ENCODE data around the gene GIMAP2. TPM values are rescaled to one million over a fixed set of nuclear protein-coding genes. Genes with fewer than 3 reads are reported as not detected.
A peak's percentile ranks its signal among the peaks of the same experiment; 100 is the strongest.
"Not testable (repeated sequence)": the region's sequence is repeated elsewhere in the genome, so short reads cannot be mapped to it uniquely, and the experiment has no call there.

GIMAP2 gene
- total RNA-seq, 4 donors from 2014 or later = 2.2 to 6.7 (median 3.2) TPM

DNA sequence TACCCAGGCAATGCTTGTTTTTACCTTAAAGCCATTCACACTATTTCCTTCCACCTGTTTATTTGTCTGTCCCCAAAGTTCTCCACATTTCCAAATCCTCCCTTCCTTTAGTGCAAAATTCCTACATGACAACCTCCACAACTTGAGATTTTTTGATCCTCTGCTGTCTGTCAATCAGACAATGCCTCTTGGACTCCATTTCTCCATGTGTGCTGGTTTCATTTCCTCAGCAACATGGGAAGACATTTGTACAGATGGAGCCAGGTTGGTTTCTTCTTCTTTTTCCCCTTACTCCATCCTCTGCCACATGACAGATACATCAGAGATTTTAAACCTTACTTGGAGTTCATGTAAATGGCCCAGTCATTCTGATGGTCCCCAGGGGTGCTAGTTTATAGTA, 19.1 kb upstream of the GIMAP2 start:
- no peak overlapping the region for H3K27ac ChIP-seq
- H3K27me3 ChIP-seq = no peaks in the 10 kb centered on the region
- H3K4me1 ChIP-seq = no peaks in the 10 kb centered on the region
- ATAC-seq = no peak
- no peak for TF ChIP-seq POLR2A (IDR thresholded peaks at IDR 0.05)
- no peak for TF ChIP-seq CTCF (IDR thresholded peaks at IDR 0.05 in 4 of 5, conservative IDR thresholded peaks at IDR 0.05 in 1 of 5)
- H3K4me3 ChIP-seq = no peak overlapping the region
- in situ Hi-C loops (cut with MboI; ENCODE audit: low sequenced_read_pairs in 4 of 4) (no loop called here), intact Hi-C loops (cut with DNase I; ENCODE audit: low total_unique reads) (no loop called here)
- no peak for DNase-seq
- H3K9me3 ChIP-seq = no peaks in the 10 kb centered on the region
- H3K36me3 ChIP-seq = no peaks in the 10 kb centered on the region

DNA sequence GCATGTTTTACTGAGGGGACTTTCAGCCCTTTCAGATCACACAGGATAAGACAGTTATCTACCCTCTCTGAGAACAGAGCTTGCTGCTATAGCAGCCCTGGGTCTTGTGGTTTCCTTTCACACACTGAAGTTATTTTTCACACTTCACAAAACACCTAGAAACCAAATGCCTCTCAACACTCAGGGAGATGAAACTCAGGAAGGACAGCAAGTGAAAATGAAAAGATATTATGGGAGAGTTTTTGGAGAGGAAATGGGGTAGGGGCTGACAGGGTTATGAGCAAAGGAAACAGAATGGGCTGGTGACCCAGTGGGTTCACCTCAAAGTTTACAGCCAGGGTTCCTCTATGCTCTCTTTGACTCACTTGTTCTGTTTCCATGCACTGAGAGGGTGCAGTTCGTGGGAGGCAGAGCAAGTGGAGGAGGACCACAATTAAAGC, 17.0 kb upstream of the GIMAP2 start:
- Histone ChIP-seq H3K27ac (no peak overlapping the region), H3K4me3 (no peak overlapping the region), H3K36me3 (no peaks in the 10 kb centered on the region), H3K4me1 (no peaks in the 10 kb centered on the region), H3K9me3 (no peaks in the 10 kb centered on the region), H3K27me3 (no peaks in the 10 kb centered on the region)
- no peak for TF ChIP-seq POLR2A (IDR thresholded peaks at IDR 0.05)
- TF ChIP-seq CTCF (IDR thresholded peaks at IDR 0.05 in 4 of 5, conservative IDR thresholded peaks at IDR 0.05 in 1 of 5) = no peak
- in situ Hi-C loops (cut with MboI; ENCODE audit: low sequenced_read_pairs in 4 of 4) = no loop called here
- no peak for DNase-seq
- no peak for ATAC-seq
- intact Hi-C loops (cut with DNase I; ENCODE audit: low total_unique reads) = no loop called here

- H3K4me3 ChIP-seq = no peak overlapping the region
- in situ Hi-C loops (cut with MboI; ENCODE audit: low sequenced_read_pairs in 4 of 4) (no loop called here), intact Hi-C loops (cut with DNase I; ENCODE audit: low total_unique reads) (no loop called here)
- ATAC-seq = no peak
- H3K4me1 ChIP-seq = no peaks in the 10 kb centered on the region
- TF ChIP-seq CTCF (IDR thresholded peaks at IDR 0.05 in 4 of 5, conservative IDR thresholded peaks at IDR 0.05 in 1 of 5) (no peak), POLR2A (IDR thresholded peaks at IDR 0.05) (no peak)
- no peaks in the 10 kb centered on the region for H3K9me3 ChIP-seq
- no peaks in the 10 kb centered on the region for H3K27me3 ChIP-seq
- H3K36me3 ChIP-seq = no peaks in the 10 kb centered on the region
- DNase-seq = no peak
- no peak overlapping the region for H3K27ac ChIP-seq
Observed at GRCh38 chr7:150668977-150669376, 16.5 kb upstream of the GIMAP2 start.

DNA sequence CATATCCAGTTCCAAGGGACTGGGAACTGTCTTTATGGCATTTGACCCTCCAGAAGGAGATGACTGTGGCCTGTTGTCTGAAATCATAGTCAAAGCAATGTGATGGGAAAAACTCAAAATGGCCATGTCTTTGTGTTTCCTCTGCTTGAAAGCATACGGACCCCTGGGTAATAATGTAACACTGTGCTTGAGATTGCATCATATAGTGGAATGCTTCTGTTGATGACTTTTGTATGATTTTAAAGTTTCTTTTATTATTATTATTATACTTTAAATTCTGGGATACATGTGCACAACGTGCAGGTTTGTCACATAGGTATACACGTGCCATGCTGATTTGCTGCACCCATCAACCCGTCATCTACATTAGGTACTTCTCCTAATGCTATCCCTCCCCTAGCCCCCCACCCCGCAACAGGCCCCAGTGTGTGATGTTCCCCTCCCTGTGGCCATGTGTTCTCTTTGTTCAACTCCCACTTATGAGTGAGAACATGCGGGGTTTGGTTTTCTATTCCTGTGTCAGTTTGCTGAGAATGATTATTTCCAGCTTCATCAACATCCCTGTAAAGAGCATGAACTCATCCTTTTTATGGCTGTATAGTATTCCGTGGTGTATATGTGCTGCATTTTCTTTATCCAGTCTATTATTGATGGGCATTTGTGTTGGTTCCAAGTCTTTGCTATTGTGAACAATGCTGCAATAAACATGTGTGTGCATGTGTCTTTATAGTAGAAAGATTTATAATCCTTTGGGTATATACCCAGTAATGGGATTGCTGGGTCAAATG, 13.5 kb upstream of the GIMAP2 start:
- ATAC-seq; H3K27ac ChIP-seq; in situ Hi-C loops (cut with MboI; ENCODE audit: low sequenced_read_pairs in 4 of 4): not testable (repeated sequence)

GRCh38 chr7:150675714-150676113, 9.8 kb upstream of the GIMAP2 start:
- no peaks in the 10 kb centered on the region for H3K27me3 ChIP-seq
- DNase-seq (no peak), ATAC-seq (no peak)
- peak overlapping the region; percentile 24 to 71 (median 51) for H3K27ac ChIP-seq
- intact Hi-C loops (cut with DNase I; ENCODE audit: low total_unique reads) (no loop called here), in situ Hi-C loops (cut with MboI; ENCODE audit: low sequenced_read_pairs in 4 of 4) (no loop called here)
- TF ChIP-seq POLR2A (IDR thresholded peaks at IDR 0.05) (no peak), CTCF (IDR thresholded peaks at IDR 0.05 in 4 of 5, conservative IDR thresholded peaks at IDR 0.05 in 1 of 5) (no peak)
- H3K4me3 ChIP-seq = no peak overlapping the region
- H3K36me3 ChIP-seq = no peaks in the 10 kb centered on the region
- no peaks in the 10 kb centered on the region for H3K9me3 ChIP-seq
- H3K4me1 ChIP-seq = peaks cover 0 to 5% of the 10 kb centered on the region in 2 donors

More for the DNA sequence above, 13.5 kb upstream of the GIMAP2 start:
- H3K4me1 ChIP-seq; DNase-seq; H3K27me3 ChIP-seq; H3K9me3 ChIP-seq; H3K4me3 ChIP-seq; intact Hi-C loops (cut with DNase I; ENCODE audit: low total_unique reads); H3K36me3 ChIP-seq: not testable (repeated sequence)

DNA sequence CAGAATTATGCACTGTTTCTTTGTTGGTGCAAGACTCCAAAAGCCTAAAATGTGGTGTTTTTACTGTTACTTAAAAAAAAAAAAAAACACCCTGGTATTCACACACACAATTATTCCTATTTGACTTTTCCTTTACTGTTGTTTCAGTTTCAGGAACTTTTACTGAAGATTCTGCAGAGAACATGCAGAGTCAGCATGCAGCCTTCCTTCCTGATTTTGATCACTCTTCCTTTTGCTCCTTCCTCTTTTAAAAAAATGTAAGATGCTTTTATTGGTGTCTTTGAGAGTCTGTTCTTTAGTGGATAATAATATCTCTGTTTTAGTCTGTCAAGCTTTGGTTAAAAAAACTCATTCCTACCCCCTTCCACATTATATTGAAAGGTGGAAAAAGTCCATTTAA, 9.2 kb upstream of the GIMAP2 start:
- H3K36me3 ChIP-seq; H3K4me3 ChIP-seq; DNase-seq; H3K27me3 ChIP-seq; in situ Hi-C loops (cut with MboI; ENCODE audit: low sequenced_read_pairs in 4 of 4); H3K9me3 ChIP-seq; intact Hi-C loops (cut with DNase I; ENCODE audit: low total_unique reads); ATAC-seq; H3K4me1 ChIP-seq: not testable (repeated sequence)
- H3K27ac ChIP-seq = peak overlapping the region in 3 of 4 donors; percentile 14 to 71 (median 53)

GRCh38 chr7:150676854-150677253, 8.7 kb upstream of the GIMAP2 start:
- H3K36me3 ChIP-seq; in situ Hi-C loops (cut with MboI; ENCODE audit: low sequenced_read_pairs in 4 of 4); intact Hi-C loops (cut with DNase I; ENCODE audit: low total_unique reads); DNase-seq; H3K9me3 ChIP-seq; H3K27me3 ChIP-seq; H3K4me1 ChIP-seq; H3K4me3 ChIP-seq: not testable (repeated sequence)
- H3K27ac ChIP-seq = peak overlapping the region in 3 of 4 donors; percentile 14 to 71 (median 46)
- ATAC-seq = peak; percentile 42 to 51

- H3K9me3 ChIP-seq; DNase-seq; H3K4me1 ChIP-seq; ATAC-seq; intact Hi-C loops (cut with DNase I; ENCODE audit: low total_unique reads); H3K27me3 ChIP-seq; H3K4me3 ChIP-seq; in situ Hi-C loops (cut with MboI; ENCODE audit: low sequenced_read_pairs in 4 of 4); H3K36me3 ChIP-seq: not testable (repeated sequence)
- H3K27ac ChIP-seq = peak overlapping the region in 1 of 4 donors; percentile 3
Observed at GRCh38 chr7:150678601-150679000, 6.9 kb upstream of the GIMAP2 start.
